HT-29 (cell line): ENCODE results near the gene FAM168A. TPM values are rescaled to one million over a fixed set of nuclear protein-coding genes. Genes with fewer than 3 reads are reported as not detected.

Experiments used
- DNase-seq: peaks from one replicate; pipeline ENCODE4 v3.0.0-alpha.2; 2015; ENCODE audit warnings: low spot score
- total RNA-seq: library from RNA; depleted of rRNA; stranded (reverse); fragments of >200 nt; shearing (Covaris generic); gene quantifications from 2 replicates; pipeline ENCODE4 v1.2.3, GENCODE V29; 2014

FAM168A gene
- total RNA-seq, 1 experiment from 2014 or later = 8.1 TPM

GRCh38 chr11:73402834-73403185, 195.1 kb downstream of the FAM168A start:
- peak; percentile 57 for DNase-seq

DNA sequence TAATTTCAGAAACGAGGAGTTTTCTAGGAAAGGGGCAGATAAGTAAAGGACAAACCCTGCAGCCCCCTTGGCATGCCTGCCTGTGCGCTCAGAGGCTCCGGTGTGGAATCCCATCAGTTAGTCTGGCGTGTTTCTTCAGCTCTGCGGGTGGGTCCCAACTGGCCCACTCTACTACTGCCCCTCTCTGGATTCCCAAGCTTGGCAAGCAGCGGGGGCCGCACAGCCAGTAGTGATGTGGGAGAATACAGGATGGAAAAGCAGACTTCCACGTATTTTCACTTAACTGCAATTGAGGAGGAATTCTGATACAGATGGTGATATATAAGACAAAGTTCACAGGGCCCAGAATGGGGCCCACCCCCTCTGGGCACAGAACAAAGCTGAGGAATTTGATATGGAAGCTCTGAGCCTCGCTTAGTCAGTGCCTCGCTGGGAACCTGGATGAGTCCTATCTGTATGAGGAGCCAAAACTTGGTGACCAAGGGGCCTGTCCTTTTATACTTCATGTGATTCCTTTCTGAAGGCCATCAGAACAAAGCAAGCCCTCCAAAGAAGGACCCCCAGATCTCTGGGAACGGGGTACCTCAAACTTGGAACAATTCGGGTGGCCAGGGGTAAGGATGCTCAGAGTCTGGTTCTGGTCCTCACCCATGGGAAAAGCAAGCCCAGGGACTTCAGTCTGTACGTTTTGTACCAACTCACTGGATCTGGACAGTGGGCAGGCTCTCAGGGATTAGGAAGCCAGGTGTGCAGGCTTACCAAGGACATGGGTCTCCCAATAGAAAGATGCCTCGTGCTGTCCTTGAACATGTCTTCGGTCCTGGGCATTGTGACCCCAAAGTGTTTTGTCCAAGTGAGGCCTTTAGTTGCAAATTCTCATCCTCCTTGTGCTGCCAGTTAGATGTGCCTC, 195.7 kb downstream of the FAM168A start:
- no peak for DNase-seq

DNA sequence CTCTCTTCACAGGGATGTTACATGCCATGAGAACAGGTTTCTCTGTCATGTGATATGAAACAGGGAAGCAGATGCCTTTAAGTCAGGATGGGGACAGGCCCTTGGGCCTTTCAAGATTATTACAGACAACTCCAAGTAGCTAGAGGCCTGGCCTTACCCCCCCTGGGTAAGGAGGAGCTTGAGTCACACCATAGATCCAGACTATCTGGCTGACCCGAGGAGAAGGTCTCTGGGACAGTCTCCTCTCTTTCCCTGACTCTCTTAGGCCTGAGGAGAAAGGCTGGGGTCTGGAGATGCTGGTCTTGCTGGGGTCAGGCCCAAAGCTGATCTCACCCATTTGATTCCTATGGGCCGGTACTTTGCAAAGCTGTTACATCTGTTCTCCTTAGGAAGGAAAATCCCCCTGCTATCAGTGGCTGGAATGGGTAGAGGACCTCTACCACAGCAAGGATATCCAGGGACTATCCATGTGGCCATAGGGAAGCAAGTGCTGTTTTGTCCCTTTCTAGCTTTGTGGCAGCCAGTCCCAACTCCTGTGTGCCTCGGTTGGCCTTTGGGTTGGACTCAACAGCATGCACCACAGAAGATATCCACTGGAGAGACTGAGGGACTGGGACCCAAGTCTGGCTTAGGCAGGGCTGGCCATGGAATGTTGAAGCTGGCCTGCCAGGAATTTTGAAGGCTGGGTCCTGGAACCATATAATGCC, 196.5 kb downstream of the FAM168A start:
- DNase-seq = no peak

GRCh38 chr11:73400293-73400692, 197.6 kb downstream of the FAM168A start:
- no peak for DNase-seq

- no peak for DNase-seq
Measured at GRCh38 chr11:73399636-73400035, 198.3 kb downstream of the FAM168A start.

DNA sequence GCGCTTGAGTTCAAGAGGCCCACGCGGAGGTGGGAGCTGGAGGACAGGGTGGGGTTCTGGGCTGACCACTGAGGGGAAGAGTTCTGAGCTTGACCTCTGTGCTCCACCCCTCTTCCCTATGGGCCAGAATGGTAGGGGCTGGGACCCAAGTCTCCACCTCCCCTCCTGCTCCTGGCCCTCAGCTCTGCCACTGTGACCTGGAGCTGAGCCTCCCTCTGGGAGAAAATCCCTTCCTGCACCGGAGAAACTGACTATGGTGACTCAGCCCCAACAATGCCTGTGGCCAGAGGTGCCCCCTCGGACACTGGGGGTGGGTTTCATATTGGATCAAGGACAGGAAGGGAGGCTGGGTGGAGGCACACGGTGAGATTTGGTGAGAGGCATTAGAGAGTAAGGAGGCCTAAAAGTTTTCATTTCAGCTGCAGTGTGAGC, 198.7 kb downstream of the FAM168A start:
- no peak for DNase-seq

DNA sequence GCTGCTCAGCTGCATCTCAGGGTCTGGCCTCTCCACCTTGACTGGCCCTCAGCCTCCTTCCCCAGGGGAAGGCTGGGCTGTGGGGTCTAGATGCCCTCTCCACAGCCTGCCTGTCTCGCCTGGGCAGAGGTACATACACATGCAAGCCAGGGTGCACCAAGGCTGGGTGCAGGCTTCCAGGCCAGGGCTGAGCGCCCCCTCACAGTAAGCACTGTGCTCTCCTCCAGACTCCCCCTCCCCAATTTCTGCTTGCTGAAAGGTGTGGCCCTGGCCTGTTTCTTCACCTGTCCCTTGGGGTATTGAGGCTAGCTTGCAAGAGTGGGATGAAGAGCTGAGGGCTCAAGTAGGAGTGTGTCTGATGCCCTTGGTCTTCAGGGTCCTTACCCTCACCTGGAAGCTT, 199.2 kb downstream of the FAM168A start:
- DNase-seq = no peak

DNA sequence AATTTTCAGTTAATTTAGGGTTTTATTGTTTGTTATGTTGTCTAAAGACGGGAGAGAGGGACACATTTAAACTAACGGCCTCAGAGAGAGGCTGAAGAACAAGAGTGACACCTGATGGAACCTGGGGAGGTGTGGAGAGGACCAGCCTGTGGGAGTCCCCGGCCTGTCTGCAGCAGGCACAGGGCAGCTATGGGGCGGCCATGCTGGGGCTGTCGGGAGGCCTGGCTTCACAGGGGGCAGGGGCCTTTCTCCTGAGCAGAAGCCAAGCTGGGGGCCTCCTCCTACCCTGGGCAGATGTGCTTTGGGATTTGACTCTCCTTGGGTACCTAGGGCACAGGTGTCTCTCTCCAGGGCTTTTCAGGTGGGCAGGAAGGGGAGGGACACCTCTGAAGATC, 199.8 kb downstream of the FAM168A start:
- DNase-seq = no peak

DNA sequence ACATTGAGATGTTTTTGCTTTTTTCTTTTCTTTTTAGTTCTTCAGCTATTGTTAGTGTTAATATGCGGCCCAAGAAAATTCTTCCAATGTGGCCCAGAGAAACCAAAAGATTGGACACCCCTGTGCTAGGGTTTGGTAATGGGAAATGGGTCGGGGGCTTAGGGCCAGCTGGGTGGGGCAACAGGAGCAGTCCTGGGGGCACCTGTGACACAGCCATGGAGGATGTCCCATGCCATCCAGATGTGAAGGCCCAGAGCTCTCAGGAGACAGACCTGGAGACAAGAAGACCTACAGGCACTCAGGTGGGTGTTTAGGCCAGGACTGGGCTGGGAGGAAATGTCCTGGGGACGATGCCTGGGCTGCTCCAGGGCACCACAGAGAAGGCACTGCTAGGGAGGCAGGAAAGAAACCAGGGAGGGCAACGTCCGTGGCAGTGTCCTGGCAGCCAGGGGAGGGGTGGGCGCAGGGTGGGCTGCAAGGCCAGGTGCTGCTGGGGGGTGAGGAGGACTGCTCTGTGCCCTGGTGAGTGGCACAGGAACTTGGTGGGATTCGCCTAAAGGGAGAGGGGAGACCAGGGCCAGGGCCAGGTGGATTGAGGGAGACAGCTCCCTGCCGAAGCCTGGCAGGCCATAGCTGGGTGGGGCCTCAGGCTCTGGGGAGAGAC, 200.3 kb downstream of the FAM168A start:
- DNase-seq = no peak

DNA sequence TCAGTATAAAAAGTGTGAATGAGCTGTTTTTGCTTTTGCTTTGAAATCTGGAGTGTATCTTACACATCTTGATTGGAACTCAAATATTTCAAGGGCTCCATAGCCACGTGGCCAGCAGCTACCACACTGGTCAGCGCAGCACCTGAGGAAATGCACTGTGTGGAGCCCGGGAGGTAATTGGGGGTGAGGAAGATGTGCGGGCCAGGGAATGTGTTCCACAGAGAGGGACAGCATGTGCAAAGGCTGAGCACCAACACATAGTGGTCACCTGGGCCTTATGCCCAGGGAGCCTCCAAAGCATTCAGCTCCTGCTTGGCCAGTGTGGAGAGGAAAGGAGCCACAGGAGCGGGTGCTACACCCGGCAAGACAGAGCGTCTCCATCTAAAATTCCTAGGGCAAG, 200.9 kb downstream of the FAM168A start:
- DNase-seq = no peak

GRCh38 chr11:73396251-73396930, 201.5 kb downstream of the FAM168A start:
- DNase-seq = no peak

DNA sequence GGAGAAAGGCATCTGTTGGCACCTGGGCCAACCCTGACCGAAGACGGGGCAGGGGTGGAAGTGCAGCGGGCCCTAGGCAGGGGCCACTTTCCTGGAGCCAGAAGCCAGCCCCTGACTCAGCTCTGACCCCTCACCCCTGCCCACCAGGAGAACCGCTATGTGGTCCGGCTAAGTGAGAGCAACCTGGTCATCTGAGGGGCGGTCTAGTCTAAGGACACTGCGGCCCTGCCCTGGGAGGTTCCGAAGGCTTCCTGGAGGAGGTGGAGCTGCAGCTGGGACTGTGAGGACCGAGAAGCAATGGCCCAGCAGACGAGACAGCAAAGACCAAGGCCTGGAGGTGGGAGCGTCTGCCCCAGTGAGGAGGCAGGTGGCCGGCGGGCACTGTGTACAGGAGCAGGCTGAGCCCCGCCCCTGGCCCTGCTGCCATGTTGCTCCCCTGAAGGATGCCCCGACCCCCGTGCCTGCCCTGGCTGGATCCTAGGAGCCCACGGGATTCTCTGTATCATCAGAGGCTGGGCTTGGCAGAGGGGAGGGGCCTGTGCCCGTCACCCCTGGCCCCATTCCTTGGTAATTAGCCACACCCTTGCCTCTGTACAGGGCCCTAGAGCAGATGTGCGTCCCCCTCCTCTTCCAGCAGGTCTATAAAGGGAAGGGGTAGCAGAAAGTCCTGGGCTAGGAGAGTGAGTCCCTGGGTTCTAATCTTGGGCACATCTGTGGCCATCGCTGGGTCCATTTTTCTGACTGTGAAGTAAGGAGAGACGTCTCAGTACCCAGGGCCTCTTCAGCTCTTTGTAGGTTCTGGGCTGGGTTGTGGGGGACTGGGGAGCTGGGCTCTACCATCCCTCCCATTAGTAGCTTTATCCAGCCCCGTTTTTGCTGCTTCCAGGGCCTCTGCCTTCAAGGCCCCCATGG, 202.4 kb downstream of the FAM168A start:
- DNase-seq = no peak

- no peak for DNase-seq
Measured at GRCh38 chr11:73394416-73395296, 203.3 kb downstream of the FAM168A start.

GRCh38 chr11:73393479-73394415, 204.2 kb downstream of the FAM168A start:
- DNase-seq = peak; percentile 92

GRCh38 chr11:73393011-73393380, 204.9 kb downstream of the FAM168A start:
- DNase-seq = no peak

DNA sequence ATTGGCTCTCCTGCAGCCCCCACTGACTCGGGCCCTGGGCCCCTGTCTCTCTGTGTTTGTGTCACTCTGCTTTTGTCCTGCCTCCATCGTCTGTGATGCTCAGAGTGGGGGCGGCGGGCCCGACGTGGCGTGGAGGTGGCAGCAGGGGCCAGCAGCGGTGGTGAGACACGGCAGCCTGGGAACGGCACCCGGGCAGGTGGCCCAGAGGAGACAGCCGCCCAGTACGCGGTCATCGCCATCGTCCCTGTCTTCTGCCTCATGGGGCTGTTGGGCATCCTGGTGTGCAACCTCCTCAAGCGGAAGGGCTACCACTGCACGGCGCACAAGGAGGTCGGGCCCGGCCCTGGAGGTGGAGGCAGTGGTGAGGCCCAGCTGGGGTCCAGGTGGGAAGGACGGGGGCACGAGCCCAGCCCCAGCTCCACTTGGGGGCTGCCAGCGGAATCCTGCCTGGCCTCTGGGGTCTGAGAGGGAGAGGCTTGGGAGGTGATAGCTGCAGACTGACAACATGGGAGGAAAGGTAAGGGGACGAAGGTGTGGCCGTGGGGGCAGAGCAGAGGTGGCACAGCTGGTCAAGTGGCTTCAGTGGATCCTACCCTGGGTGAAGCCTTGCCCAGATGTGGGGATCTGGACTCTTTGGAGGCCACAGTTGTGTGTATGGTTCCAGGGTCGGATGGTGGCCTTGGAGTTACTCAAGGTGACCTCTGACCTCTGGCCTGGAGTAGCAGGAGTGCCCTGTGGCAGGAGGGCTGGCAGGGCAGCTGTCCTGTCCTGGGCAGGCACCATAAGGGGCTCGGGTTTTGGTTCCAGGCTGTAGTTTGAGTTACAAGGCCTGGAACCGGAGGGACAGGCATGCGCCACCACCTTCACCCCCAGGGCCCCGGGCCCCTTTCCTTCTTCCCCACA, 205.6 kb downstream of the FAM168A start:
- DNase-seq = no peak

- DNase-seq = no peak
Measured at GRCh38 chr11:73391665-73392064, 206.2 kb downstream of the FAM168A start.
